Stimulated activated CD4-positive, alpha-beta T cell treated with anti-CD3 and anti-CD28 coated beads, TNF-alpha, amount 100 ng/mL, for 24 hours (primary cell): Measurements from ENCODE around the gene LZTR1.

ENCODE experiments used
- DNase-seq, 3 experiments: peaks; one replicate each; pipeline ENCODE4 v3.0.0-alpha.2; 2020; ENCODE audit warnings: low read depth in 3 of 3

LZTR1 gene

DNA sequence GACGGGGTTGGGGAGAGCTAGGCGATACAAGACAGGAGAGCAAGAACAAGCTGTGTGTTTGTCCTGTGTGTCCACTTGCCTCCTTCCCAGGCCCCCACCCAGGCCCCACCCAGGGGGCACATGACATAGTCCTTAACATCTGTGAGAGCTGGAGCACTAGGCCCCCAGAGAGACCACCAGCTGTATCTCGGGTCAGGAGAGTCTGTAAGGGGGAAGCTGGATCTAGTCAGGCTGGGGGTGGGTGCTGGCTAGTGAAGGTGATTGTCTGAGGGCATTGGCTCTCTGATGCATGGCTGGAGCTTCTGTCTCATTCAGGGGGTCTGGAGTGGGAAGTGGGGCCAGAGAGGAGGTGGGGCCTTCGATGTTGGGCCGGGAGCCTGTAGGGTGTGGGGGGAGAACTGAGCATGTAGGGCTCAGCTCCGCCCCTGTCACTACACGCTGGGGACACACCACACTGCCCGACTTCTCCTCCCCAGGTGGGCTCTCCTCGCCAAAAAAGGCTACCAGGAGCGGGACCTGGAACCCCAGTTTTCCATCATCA, 33.4 kb downstream of the LZTR1 start:
- DNase-seq: no peak

- no peak for DNase-seq
Measured at GRCh38 chr22:21016644-21017420, 34.7 kb downstream of the LZTR1 start.

DNA sequence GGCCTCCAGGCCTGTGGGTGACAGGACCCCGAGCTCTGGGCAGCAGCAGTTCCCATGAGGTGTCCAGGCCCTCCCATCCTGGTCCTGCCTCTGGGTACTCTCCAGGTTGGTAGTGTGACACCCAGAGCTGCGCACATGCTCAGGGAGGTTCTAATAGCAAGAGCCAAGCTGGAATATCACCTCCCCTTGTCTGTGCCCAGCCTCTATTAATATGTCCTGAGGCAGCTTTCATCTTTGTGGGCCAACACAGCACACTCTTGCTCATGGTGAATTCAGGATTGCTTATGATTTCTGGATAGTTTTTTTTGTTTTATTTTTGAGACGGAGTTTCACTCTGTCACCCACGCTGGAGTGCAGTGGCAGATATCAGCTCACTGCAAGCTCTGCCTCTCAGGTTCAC, 36.2 kb downstream of the LZTR1 start:
- no peak for DNase-seq

DNA sequence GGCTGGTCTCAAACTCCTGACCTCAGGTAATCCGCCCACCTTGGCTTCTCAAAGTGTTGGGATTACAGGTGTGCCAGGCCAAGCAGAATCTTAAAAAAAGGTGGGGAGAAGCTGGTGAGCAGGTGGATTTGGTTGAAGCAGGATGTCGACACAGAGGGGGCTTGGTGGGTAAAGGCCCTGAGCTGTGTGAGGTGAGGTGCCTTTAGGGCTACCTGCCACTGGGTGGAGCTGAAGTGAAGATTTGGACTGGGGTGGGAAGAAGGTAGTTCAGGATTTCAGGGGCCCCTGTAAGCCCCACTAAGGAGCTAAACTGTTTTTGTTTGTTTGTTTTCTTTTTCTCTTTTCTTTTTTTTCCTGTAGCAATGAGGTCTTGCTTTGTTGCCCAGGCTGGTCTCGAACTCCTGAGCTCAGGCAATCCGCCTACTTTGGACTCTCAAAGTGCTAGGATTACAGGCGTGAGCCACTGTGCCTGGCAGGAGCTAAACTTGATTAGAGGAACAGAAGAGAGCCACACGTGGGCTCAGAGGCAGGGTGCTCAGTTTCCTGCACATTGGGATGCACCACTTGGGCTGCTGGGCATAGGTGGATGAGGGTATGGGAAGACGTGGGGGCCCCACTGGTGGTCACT, 38.8 kb downstream of the LZTR1 start:
- no peak for DNase-seq

DNA sequence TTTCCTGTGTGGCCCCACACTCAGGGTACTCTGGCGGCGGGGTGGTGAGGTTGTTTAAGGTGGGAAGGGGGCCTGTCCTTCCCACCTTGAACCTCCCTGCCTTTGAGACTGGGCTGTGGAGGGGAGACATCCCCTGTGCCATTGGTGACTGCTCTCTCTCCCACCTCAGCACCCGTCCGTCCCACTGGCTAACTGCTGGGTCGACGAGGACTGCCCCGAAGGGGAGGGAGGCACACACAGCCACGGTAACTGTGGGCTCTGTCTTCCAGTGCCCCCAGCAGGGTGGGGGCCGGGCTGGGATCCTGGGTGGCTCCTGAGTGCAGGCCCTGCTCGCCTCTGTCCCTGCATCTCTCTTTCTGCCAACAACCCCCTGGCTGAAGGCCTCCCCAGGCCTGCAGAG, 40.4 kb downstream of the LZTR1 start:
- no peak for DNase-seq

DNA sequence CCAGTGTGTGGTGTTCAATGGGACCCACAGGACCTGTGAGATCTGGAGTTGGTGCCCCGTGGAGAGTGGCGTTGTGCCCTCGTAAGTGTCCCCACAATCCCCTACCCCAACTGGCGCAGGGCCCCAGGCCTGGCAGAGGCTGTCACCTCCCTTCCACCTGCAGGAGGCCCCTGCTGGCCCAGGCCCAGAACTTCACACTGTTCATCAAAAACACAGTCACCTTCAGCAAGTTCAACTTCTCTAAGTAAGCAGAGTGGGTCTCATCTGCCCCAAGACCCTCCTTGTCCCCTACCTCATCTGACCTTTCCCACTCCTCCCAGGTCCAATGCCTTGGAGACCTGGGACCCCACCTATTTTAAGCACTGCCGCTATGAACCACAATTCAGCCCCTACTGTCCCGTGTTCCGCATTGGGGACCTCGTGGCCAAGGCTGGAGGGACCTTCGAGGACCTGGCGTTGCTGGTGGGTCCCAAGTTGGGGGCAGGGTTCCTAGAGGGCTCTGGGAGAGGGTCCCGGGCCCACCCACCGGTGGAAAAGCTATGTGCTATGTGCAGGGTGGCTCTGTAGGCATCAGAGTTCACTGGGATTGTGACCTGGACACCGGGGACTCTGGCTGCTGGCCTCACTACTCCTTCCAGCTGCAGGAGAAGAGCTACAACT, 41.0 kb downstream of the LZTR1 start:
- DNase-seq: no peak

- no peak for DNase-seq
Measured at GRCh38 chr22:21025266-21025665, 43.2 kb downstream of the LZTR1 start.

- no peak for DNase-seq
Measured at GRCh38 chr22:21025763-21026755, 44.0 kb downstream of the LZTR1 start.

DNA sequence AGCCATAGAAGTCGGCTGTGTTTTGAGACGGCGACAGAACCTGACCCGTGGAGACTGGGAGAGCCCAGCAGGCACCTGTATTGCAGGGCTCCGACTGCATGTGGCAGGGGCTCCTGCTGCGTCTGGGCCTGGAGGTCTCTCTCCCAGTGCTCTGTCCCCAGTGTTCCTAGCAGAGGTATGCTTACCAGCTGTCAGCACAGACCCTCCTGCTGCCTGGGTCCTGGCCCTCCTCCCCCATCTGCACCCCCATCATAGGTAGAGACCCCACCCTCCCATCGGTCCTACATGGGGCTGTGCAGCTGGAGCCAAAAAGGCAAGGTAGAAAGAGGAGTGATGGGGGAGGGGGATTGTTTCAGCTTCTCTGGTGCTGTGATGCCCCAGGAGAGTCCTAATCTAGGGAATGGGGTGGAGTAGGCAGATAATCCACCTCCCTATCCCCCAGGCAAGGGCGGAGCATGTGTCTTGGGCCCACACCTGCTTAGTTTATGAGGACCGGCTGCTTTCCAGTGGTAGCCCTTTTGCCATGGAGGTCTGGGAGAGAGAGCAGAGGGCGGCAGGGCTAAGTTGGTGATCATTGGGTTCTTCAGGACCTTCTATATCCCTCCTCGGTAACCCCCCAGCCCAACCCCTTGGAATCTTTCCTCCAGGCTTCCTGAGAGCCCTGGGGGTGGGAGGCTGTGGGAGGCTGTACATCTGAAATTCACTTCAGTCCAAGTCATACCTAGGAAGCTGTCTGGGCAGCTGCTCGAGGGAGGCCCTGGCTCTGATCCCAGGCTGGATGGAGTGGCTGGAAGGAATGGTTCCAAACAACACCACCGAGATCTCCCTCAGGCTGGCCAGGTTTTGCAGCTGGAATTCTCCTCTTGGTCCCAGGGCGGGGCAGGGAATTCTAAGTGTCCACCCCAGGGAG, 44.9 kb downstream of the LZTR1 start:
- no peak for DNase-seq

DNA sequence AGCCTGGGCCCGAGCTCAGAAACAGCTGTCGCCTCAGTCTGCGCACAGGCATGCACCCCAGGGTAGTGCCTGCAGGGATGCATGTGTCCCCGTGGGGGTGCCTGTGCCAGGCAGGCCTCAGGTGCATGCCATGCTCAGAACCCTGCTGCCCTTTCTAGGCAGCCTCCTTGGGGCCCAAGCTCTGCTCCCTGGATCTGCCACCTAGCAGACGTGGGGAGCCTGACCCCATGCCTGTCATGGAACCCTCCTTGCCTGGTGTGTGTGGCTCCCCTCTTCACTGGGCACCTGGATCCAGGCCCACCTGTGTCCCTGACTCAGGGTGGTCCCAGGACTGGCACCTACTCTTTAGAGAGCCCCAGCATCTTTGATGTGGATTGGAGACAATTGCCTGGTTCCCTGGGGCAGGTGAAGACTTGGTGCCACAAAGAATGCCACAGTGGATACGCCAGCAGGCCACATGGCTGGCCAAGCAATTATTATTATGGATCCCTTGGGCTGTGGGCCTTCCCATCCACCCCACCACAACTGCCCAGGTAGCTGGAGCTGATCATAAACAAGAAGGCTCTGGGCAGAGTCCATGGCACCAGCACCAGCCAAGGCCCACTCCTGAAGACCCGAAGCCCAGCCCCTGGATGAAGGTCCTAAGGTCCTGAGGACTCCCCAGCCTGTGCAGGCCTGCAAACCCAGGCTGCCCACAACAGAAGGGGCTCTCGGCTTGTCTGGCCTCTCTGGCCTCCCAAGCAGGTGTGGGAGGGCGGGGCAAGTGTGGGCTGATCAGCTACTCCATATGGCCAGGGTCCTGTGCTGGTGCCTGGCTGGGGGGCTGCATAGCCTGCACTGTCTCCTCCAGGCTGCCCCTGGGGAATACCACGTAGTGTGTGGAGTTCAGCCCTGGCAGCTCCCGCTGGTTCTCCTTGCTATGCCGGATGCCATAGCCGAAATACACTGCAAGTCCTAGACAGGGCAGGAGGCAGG, 46.5 kb downstream of the LZTR1 start:
- no peak for DNase-seq

- DNase-seq: no peak
Measured at GRCh38 chr22:21029486-21030025, 47.5 kb downstream of the LZTR1 start.

DNA sequence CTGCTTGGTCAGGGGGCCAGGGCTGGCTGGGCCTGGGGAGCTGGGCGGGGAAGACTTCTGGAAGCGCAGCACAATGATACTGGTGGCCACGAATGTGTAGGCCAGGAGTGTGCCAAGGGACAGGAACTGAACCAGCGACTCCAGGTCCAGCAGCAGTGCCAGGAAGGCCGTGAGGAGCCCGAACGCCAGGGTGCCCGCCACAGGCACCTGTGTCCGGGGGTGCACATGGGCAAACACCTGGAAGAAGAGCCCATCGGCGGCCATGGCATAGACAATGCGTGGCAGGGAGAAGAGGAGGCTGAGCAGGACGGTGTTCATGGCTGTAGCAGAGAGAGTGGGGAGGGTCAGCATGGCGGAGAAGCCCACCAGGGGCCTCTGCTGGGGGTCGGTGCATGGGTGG, 47.9 kb downstream of the LZTR1 start:
- DNase-seq: no peak

GRCh38 chr22:21030621-21031544, 48.8 kb downstream of the LZTR1 start:
- DNase-seq: no peak

GRCh38 chr22:21031545-21032036, 49.5 kb downstream of the LZTR1 start:
- DNase-seq: no peak

DNA sequence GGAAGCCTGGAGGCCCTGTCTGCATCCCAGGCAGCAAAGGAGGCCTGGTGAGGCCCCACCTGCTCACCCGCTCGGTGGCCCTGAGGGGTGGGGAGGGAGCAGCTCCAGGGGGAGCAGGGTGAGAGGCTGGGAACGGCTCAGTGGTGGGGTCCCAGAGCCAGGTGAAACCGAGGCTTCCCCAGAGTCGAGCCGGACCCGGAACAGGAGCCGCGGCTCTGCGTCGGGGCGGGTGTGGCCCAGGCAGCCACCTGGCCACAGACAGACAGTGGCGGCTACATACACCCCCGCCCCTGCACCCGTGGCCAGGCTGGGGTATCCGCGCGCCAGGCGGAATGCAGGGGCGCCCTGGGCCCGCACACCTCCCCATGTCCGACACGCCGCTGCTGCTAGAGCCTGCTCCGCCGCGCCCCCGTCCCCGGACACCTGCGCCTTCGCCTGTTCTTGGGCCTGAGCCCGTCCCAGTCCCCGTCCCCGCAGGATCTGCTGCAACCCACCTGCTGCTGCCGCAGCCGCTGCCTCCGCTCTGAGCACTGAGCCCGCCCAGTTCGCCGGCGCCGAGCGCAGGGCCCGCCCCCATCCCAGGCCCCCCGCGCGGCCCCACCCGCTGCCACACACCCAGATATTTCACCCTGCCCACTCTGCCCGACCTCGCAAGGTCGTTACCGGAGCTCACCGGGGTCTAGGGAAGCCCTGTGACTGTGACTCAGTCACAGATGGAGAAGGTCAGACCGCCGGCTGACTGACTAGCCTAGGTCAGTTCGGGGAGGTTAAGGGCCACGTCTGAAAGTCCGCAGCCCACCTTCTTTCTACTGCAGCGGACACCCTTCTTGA, 50.2 kb downstream of the LZTR1 start, which contains the start of gene SLC7A4:
SLC7A4 (minus strand) TSS at position 525 of the 831 bp plus-strand sequence. CDS start 749 bp downstream, outside the sequence.
- no peak for DNase-seq

DNA sequence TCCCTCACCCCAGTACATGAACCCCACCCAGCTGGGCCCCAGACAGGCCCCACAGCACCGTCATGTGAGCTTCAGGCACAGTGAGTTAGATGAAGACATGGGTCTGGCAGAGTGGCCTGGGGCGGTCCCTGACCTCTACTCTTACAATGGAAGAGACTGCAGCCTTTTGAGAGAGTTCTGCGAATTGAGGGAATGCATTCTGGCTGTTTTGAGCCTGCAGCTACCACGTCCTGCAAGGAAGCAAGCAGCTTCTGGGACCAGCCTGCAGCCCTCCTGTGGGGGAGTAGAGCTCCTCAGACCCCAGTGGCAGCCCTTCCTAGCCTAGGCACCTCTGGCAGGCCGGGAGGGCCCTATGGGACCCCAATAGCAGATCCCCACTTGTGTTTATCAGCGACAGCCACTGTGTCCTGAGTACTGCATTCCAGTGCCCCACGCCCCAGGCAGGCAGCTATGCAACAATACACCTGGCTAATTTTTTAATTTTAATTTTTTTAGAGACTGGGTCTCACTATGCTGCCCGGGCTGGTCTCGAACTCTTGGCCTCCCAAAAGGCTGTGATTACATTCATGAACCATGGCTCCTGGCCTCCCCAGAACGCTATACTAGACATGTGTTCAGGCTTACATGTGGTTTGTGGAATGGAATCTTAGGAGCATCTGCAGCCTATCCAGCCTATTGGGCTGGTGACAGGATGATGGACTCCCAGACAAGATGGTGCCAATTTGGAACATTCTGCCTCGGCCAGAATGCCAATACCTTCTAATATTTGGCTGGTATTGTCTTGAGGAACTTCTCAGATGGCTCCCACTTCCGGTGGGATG, 51.0 kb downstream of the LZTR1 start:
- no peak for DNase-seq
